Measurements from ENCODE around the gene ABHD1. TPM values are rescaled to one million over a fixed set of nuclear protein-coding genes. Genes with fewer than 3 reads are reported as not detected.

ABHD1 gene
- polyA plus RNA-seq, 1 donor from 2014 or later: not detected

GRCh38 chr2:27083410-27084296, 40.0 kb upstream of the ABHD1 start:
- Histone ChIP-seq H3K4me2 (ENCODE audit: low read length) (no peak overlapping the region), H3K9ac (ENCODE audit: low read length) (no peak overlapping the region), H3K27ac (ENCODE audit: low read length) (no peak overlapping the region), H3K36me3 (ENCODE audit: insufficient read depth, low read length) (no peaks in the 10 kb centered on the region), H3F3A (ENCODE audit: insufficient read depth, low read length, poor library complexity, severe bottlenecking) (no peaks in the 10 kb centered on the region), H3K9me2 (ENCODE audit: insufficient read depth, low read length) (no peaks in the 10 kb centered on the region), H3K4me3 (ENCODE audit: low read length) (no peak overlapping the region), H3K79me2 (replicated peaks; ENCODE audit: insufficient read depth, low read length) (no peaks in the 10 kb centered on the region), H3K9me3 (ENCODE audit: low read length) (no peaks in the 10 kb centered on the region), H3K27me3 (ENCODE audit: insufficient read depth, low read depth, low read length) (peaks cover 10% of the 10 kb centered on the region), H4K20me1 (ENCODE audit: insufficient read depth) (no peaks in the 10 kb centered on the region), H2AFZ (ENCODE audit: low read depth, low read length) (no peak overlapping the region)
- TF ChIP-seq EP300 (conservative IDR thresholded peaks at IDR 0.05; ENCODE audit: poor library complexity, severe bottlenecking) (no peak), POLR2AphosphoS5 (IDR thresholded peaks at IDR 0.05) (no peak), TAF1 (IDR thresholded peaks at IDR 0.05; ENCODE audit: low read depth) (no peak), SMC3 (conservative IDR thresholded peaks at IDR 0.05; ENCODE audit: poor library complexity) (no peak), EZH2 (IDR thresholded peaks at IDR 0.05; ENCODE audit: borderline replicate concordance, insufficient read depth, low read length, poor library complexity, severe bottlenecking) (no peak), MXI1 (conservative IDR thresholded peaks at IDR 0.05; ENCODE audit: poor library complexity, severe bottlenecking) (no peak), RAD21 (conservative IDR thresholded peaks at IDR 0.05) (no peak)
- TF ChIP-seq, protein P1, sequence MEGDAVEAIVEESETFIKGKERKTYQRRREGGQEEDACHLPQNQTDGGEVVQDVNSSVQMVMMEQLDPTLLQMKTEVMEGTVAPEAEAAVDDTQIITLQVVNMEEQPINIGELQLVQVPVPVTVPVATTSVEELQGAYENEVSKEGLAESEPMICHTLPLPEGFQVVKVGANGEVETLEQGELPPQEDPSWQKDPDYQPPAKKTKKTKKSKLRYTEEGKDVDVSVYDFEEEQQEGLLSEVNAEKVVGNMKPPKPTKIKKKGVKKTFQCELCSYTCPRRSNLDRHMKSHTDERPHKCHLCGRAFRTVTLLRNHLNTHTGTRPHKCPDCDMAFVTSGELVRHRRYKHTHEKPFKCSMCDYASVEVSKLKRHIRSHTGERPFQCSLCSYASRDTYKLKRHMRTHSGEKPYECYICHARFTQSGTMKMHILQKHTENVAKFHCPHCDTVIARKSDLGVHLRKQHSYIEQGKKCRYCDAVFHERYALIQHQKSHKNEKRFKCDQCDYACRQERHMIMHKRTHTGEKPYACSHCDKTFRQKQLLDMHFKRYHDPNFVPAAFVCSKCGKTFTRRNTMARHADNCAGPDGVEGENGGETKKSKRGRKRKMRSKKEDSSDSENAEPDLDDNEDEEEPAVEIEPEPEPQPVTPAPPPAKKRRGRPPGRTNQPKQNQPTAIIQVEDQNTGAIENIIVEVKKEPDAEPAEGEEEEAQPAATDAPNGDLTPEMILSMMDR (IDR thresholded peaks at IDR 0.05; ENCODE audit: poor library complexity, severe bottlenecking): no peak
- TF ChIP-seq, protein P2, sequence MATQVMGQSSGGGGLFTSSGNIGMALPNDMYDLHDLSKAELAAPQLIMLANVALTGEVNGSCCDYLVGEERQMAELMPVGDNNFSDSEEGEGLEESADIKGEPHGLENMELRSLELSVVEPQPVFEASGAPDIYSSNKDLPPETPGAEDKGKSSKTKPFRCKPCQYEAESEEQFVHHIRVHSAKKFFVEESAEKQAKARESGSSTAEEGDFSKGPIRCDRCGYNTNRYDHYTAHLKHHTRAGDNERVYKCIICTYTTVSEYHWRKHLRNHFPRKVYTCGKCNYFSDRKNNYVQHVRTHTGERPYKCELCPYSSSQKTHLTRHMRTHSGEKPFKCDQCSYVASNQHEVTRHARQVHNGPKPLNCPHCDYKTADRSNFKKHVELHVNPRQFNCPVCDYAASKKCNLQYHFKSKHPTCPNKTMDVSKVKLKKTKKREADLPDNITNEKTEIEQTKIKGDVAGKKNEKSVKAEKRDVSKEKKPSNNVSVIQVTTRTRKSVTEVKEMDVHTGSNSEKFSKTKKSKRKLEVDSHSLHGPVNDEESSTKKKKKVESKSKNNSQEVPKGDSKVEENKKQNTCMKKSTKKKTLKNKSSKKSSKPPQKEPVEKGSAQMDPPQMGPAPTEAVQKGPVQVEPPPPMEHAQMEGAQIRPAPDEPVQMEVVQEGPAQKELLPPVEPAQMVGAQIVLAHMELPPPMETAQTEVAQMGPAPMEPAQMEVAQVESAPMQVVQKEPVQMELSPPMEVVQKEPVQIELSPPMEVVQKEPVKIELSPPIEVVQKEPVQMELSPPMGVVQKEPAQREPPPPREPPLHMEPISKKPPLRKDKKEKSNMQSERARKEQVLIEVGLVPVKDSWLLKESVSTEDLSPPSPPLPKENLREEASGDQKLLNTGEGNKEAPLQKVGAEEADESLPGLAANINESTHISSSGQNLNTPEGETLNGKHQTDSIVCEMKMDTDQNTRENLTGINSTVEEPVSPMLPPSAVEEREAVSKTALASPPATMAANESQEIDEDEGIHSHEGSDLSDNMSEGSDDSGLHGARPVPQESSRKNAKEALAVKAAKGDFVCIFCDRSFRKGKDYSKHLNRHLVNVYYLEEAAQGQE (IDR thresholded peaks at IDR 0.05; ENCODE audit: borderline replicate concordance): no peak

- H2AFZ ChIP-seq (ENCODE audit: low read depth, low read length): no peak overlapping the region
- H3K9me3 ChIP-seq (ENCODE audit: low read length): no peaks in the 10 kb centered on the region
- H3K27me3 ChIP-seq (ENCODE audit: insufficient read depth, low read depth, low read length): peaks cover 10% of the 10 kb centered on the region
- H3K27ac ChIP-seq (ENCODE audit: low read length): no peak overlapping the region
- H3K9me2 ChIP-seq (ENCODE audit: insufficient read depth, low read length): no peaks in the 10 kb centered on the region
- H3K9ac ChIP-seq (ENCODE audit: low read length): no peak overlapping the region
- no peaks in the 10 kb centered on the region for H3F3A ChIP-seq (ENCODE audit: insufficient read depth, low read length, poor library complexity, severe bottlenecking)
- TF ChIP-seq TAF1 (IDR thresholded peaks at IDR 0.05; ENCODE audit: low read depth) (no peak), EZH2 (IDR thresholded peaks at IDR 0.05; ENCODE audit: borderline replicate concordance, insufficient read depth, low read length, poor library complexity, severe bottlenecking) (no peak), SMC3 (conservative IDR thresholded peaks at IDR 0.05; ENCODE audit: poor library complexity) (no peak), MXI1 (conservative IDR thresholded peaks at IDR 0.05; ENCODE audit: poor library complexity, severe bottlenecking) (no peak), RAD21 (conservative IDR thresholded peaks at IDR 0.05) (no peak), EP300 (conservative IDR thresholded peaks at IDR 0.05; ENCODE audit: poor library complexity, severe bottlenecking) (no peak), POLR2AphosphoS5 (IDR thresholded peaks at IDR 0.05) (no peak)
- TF ChIP-seq, protein P1 (IDR thresholded peaks at IDR 0.05; ENCODE audit: poor library complexity, severe bottlenecking): no peak
- TF ChIP-seq, protein P2 (IDR thresholded peaks at IDR 0.05; ENCODE audit: borderline replicate concordance): no peak
- H3K4me3 ChIP-seq (ENCODE audit: low read length): no peak overlapping the region
- H3K4me2 ChIP-seq (ENCODE audit: low read length): no peak overlapping the region
- no peaks in the 10 kb centered on the region for H3K36me3 ChIP-seq (ENCODE audit: insufficient read depth, low read length)
- no peaks in the 10 kb centered on the region for H3K79me2 ChIP-seq (replicated peaks; ENCODE audit: insufficient read depth, low read length)
- no peaks in the 10 kb centered on the region for H4K20me1 ChIP-seq (ENCODE audit: insufficient read depth)
Measured at GRCh38 chr2:27084297-27085061, 39.1 kb upstream of the ABHD1 start.

All from neural cell (in vitro differentiated cells).